Cerebellar cortex (tissue), 1 donor: ENCODE data around the gene CCDC40.

ENCODE experiments used
- DNase-seq: peaks from one replicate; pipeline ENCODE4 v3.0.0-alpha.2; 2015; ENCODE audit warnings: low spot score

CCDC40 gene

GRCh38 chr17:80141463-80142165, 105.2 kb downstream of the CCDC40 start:
- DNase-seq, result no peak

DNA sequence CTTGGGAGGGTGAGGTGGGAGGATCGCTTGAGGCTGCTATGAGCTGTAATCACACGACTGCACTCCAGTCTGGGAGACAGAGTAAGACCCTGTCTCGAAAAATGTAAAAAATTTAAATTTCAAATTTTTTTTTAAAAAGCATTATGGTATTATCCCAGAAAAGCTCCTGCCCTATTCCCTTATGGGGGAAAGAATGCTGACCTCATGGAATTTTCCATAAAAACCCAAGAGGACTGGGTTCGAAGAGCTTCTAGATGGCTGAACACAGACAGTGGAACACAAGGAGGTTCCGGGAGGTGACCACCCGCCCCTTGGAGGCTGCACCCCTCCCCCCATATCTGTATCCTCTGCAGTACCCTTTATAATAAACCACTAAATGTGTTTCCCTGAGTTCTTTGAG, 106.5 kb downstream of the CCDC40 start:
- DNase-seq, result no peak

DNA sequence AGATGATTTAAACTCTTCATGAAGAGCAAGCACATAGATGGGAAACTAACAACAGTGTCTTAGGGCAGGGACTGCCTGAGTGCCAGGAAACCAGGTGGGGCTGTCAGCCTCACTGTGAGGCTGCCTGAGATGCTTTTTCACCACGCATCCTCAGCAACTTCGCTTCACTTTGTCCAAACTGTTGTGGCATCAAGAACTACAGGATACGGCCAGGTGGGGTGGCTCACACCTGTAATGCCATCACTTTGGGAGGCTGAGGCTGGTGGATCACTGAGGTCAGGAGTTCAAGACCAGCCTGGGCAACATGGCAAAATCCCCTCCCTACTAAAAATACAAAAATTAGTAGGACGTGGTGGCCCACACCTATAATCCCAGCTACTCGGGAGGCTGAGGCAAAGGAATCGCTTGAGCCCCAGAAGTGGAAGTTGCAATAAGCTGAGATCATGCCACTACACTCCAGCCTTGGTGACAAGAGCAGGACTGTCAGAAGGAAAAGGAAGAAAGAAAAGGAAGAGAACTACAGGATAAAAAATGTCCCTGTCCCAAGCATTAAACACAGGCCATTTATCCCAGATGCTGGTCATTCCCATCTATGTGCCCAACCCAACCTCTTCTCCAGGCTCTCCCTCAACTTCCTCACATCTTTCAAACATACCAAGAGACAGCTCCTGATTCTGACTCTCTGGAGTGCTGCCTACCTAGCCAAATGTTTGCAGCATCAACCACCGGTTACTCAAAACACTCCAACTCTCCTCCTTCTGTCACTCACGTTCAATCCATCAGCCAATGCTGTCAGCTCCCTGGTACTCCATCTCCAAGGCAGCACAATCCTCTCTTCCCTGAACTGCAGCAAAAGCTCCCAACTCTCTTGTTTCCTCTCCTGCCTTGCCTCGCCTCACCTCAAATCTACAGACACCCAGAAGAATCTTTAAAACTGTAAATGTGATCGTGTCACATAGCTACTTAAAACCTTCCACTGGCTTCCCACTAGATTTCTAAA, 108.9 kb downstream of the CCDC40 start:
- DNase-seq, result no peak

GRCh38 chr17:80146121-80147034, 109.9 kb downstream of the CCDC40 start:
- DNase-seq, result peak; percentile 16

DNA sequence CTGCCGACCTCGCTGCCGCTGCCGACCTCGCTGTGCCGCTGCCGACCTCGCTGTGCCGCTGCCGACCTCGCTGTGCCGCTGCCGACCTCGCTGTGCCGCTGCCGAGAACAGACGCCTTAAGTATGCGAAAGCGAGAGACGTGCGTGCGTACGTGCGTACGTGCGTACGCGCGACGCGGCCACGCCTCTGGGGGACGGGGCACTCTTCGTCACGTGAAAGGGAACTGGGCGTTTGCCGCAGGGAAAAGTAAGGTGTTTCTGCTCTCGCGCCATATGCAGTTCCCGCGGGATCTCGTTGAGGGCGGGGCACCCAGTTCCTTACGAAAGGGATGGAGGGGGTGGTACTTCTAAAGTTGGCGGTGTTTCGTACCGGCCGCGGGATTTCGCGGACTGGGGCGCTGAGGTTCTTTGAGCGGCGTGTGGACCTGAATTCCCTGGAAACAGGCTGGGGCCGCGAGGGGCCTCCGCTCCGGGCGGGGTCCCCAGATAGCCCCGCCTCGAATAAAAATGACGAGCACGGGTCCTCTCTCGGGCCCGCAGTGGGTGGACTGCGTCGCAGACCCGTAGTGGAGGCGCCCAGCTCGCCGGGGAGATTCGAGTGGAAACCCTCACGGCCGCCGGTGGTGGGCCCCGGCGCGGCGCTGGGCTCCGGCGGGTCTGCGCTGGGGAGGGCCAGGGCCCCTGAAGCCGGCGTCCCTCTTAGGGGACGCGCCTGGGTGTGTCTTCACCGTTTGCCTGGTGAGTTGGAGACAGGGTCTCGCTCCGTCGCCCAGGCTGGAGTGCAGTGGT, 110.8 kb downstream of the CCDC40 start, which contains the start of gene EIF4A3:
Gene EIF4A3 (minus strand): TSS at position 94 of the 788 bp plus-strand sequence. CDS start 167 bp downstream, outside the sequence.
- DNase-seq, result peak; percentile 99
